OCI-LY3 (cell line): ENCODE data around the gene MAP4K5.

ENCODE experiments used
- H2AFZ ChIP-seq: fragments of 200-600, 300-600 bp; shearing (Covaris generic); 2 replicates; pipeline ENCODE4 v1.6.0; 2014; ENCODE audit warnings: antibody characterized with exemption, low read depth, low read length
- H3K27ac ChIP-seq: fragments of 200-600, 300-600 bp; sonication (generic); 2 replicates; pipeline ENCODE4 v1.5.1; 2014; ENCODE audit warnings: mild to moderate bottlenecking, low read length, moderate library complexity, mixed read lengths
- H3K27me3 ChIP-seq: fragments of 200-600, 300-600 bp; sonication (generic); 2 replicates; pipeline ENCODE4 v1.6.1; 2014; ENCODE audit warnings: low read depth, low read length, mixed read lengths
- H3K36me3 ChIP-seq: fragments of 200-600, 300-600 bp; sonication (generic); replicated peaks from 2 replicates; pipeline ENCODE3; 2014; ENCODE audit warnings: low read depth, low read length, mixed read lengths
- H3K4me1 ChIP-seq: fragments of 300-600, 200-600 bp; sonication (generic); 2 replicates; pipeline ENCODE4 v1.6.1; 2014; ENCODE audit warnings: low read length, mixed read lengths
- H3K4me2 ChIP-seq: fragments of 200-600, 300-600 bp; sonication (generic); 2 replicates; pipeline ENCODE4 v1.6.1; 2014; ENCODE audit warnings: low read length, mixed read lengths
- H3K4me3 ChIP-seq: fragments of 300-600, 200-600 bp; sonication (generic); 2 replicates; pipeline ENCODE4 v1.5.1; 2014; ENCODE audit warnings: antibody characterized with exemption, mild to moderate bottlenecking, low read length, moderate library complexity
- H3K79me2 ChIP-seq: fragments of 300-600, 200-600 bp; shearing (Covaris generic); 2 replicates; pipeline ENCODE4 v1.6.1; 2014; ENCODE audit warnings: mild to moderate bottlenecking, low read length, mixed read lengths
- H3K9ac ChIP-seq: fragments of 300-600, 200-600 bp; shearing (Covaris generic); 2 replicates; pipeline ENCODE4 v1.6.0; 2014; ENCODE audit warnings: mild to moderate bottlenecking, low read length, moderate library complexity
- H3K9me3 ChIP-seq: fragments of 200-600, 300-600 bp; shearing (Covaris generic); 2 replicates; pipeline ENCODE4 v1.6.1; 2014; ENCODE audit warnings: low read length, mixed read lengths; ENCODE audit not compliant: insufficient read depth
- H4K20me1 ChIP-seq: fragments of 200-600, 300-600 bp; sonication (generic); 2 replicates; pipeline ENCODE4 v1.6.1; 2016; ENCODE audit warnings: low read length, mixed read lengths; ENCODE audit not compliant: insufficient read depth
- CTCF ChIP-seq: fragments of 200-600, 300-600 bp; sonication (generic); IDR thresholded peaks from 2 replicates; pipeline ENCODE4 v1.5.1; 2014; ENCODE audit warnings: antibody characterized with exemption, low read length, low read depth
- EZH2phosphoT487 ChIP-seq: fragments of 200-600 bp; shearing (Covaris generic); IDR thresholded peaks from 2 replicates; pipeline ENCODE4 v1.6.1; 2018; ENCODE audit warnings: antibody characterized with exemption, mixed run types, low read depth

The MAP4K5 gene

GRCh38 chr14:50407111-50407812, 125.1 kb downstream of the MAP4K5 start:
- Histone ChIP-seq H3K4me3 (no peak overlapping the region), H3K36me3 (no peaks in the 10 kb centered on the region), H3K4me1 (peaks cover 6% of the 10 kb centered on the region; the same call in 1 of the 2 replicates), H2AFZ (no peak overlapping the region), H3K79me2 (no peaks in the 10 kb centered on the region), H3K9me3 (no peaks in the 10 kb centered on the region), H3K27ac (no peak overlapping the region), H3K27me3 (no peaks in the 10 kb centered on the region), H4K20me1 (no peaks in the 10 kb centered on the region), H3K9ac (no peak overlapping the region), H3K4me2 (no peak overlapping the region)
- TF ChIP-seq EZH2phosphoT487: no peak
- TF ChIP-seq CTCF: no peak

- Histone ChIP-seq H3K27me3 (no peaks in the 10 kb centered on the region), H3K27ac (no peak overlapping the region), H3K36me3 (no peaks in the 10 kb centered on the region), H3K4me1 (peaks cover 11% of the 10 kb centered on the region), H3K4me3 (no peak overlapping the region), H4K20me1 (no peaks in the 10 kb centered on the region), H3K9me3 (no peaks in the 10 kb centered on the region), H3K79me2 (no peaks in the 10 kb centered on the region), H2AFZ (no peak overlapping the region), H3K4me2 (no peak overlapping the region), H3K9ac (no peak overlapping the region)
- TF ChIP-seq CTCF (no peak), EZH2phosphoT487 (no peak)
Observed at GRCh38 chr14:50403419-50403818, 128.9 kb downstream of the MAP4K5 start.

GRCh38 chr14:50402965-50403364, 129.4 kb downstream of the MAP4K5 start:
- Histone ChIP-seq H3K9me3 (no peaks in the 10 kb centered on the region), H3K9ac (no peak overlapping the region), H3K79me2 (no peaks in the 10 kb centered on the region), H3K27ac (no peak overlapping the region), H3K4me2 (no peak overlapping the region), H4K20me1 (no peaks in the 10 kb centered on the region), H3K4me3 (no peak overlapping the region), H3K36me3 (no peaks in the 10 kb centered on the region), H3K4me1 (peaks cover 11% of the 10 kb centered on the region), H3K27me3 (no peaks in the 10 kb centered on the region), H2AFZ (no peak overlapping the region)
- TF ChIP-seq EZH2phosphoT487 (no peak), CTCF (no peak)

DNA sequence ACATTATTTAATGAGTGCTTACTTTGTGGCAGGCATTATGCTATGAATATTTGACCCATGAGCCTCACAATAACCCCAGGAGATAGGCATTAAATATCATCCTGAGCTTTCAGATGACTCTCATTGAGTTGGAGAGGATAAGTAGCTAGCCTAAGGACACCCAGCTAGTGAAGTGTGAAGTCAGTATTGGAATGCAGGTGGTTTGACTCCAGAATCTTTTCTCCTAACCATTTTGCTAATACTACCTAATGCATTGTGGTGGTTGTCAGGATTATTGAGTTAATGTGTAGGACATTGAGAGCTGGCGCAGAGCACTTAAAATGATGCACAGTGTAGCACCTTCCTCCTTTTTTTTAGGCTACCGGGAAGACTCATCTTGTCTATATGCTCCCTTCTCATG, 131.9 kb downstream of the MAP4K5 start:
- Histone ChIP-seq H3K79me2 (no peaks in the 10 kb centered on the region), H4K20me1 (no peaks in the 10 kb centered on the region), H3K27ac (no peak overlapping the region)

More for the DNA sequence above, 131.9 kb downstream of the MAP4K5 start:
- H3K9ac ChIP-seq: no peak overlapping the region
- no peak overlapping the region for H2AFZ ChIP-seq
- H3K27me3 ChIP-seq: no peaks in the 10 kb centered on the region
- no peaks in the 10 kb centered on the region for H3K36me3 ChIP-seq
- no peak overlapping the region for H3K4me2 ChIP-seq
- TF ChIP-seq CTCF (no peak), EZH2phosphoT487 (no peak)
- no peaks in the 10 kb centered on the region for H3K9me3 ChIP-seq
- H3K4me3 ChIP-seq: no peak overlapping the region
- H3K4me1 ChIP-seq: peaks cover 21% of the 10 kb centered on the region
